ENCODE measurements around the gene PRKCB.
"Not testable (repeated sequence)": the region's sequence is repeated elsewhere in the genome, so short reads cannot be mapped to it uniquely, and the experiment has no call there.

The PRKCB gene

GRCh38 chr16:24102209-24102660 lies 266.5 kb downstream of the PRKCB start:
- peak; percentile 62 for DNase-seq

- not testable (repeated sequence) for DNase-seq
Observed at GRCh38 chr16:24105471-24105870, 269.7 kb downstream of the PRKCB start.

- DNase-seq = not testable (repeated sequence)
Observed at GRCh38 chr16:24108090-24108489, 272.3 kb downstream of the PRKCB start.

GRCh38 chr16:24111724-24112302 lies 276.0 kb downstream of the PRKCB start:
- DNase-seq = no peak

GRCh38 chr16:24113115-24113745 lies 277.4 kb downstream of the PRKCB start:
- no peak for DNase-seq

GRCh38 chr16:24114876-24115275 lies 279.1 kb downstream of the PRKCB start:
- no peak for DNase-seq

- no peak for DNase-seq
Observed at GRCh38 chr16:24116046-24116776, 280.4 kb downstream of the PRKCB start.

- no peak for DNase-seq
Observed at GRCh38 chr16:24116989-24117388, 281.2 kb downstream of the PRKCB start.

- DNase-seq = peak; percentile 4
Observed at GRCh38 chr16:24117680-24118079, 281.9 kb downstream of the PRKCB start.

GRCh38 chr16:24118126-24118821 lies 282.5 kb downstream of the PRKCB start:
- no peak for DNase-seq

- DNase-seq = no peak
Observed at GRCh38 chr16:24119807-24120206, 284.0 kb downstream of the PRKCB start.

GRCh38 chr16:24123275-24123674 lies 287.5 kb downstream of the PRKCB start:
- no peak for DNase-seq

GRCh38 chr16:24124291-24124690 lies 288.5 kb downstream of the PRKCB start:
- DNase-seq = no peak

GRCh38 chr16:24125214-24125613 lies 289.4 kb downstream of the PRKCB start:
- no peak for DNase-seq

- DNase-seq = no peak
Observed at GRCh38 chr16:24129412-24129918, 293.7 kb downstream of the PRKCB start.

GRCh38 chr16:24130494-24131085 lies 294.8 kb downstream of the PRKCB start:
- no peak for DNase-seq

GRCh38 chr16:24131294-24131693 lies 295.5 kb downstream of the PRKCB start:
- DNase-seq = no peak

- no peak for DNase-seq
Observed at GRCh38 chr16:24132048-24132796, 296.4 kb downstream of the PRKCB start.

- DNase-seq = no peak
Observed at GRCh38 chr16:24132797-24133155, 297.0 kb downstream of the PRKCB start.

GRCh38 chr16:24135624-24136565 lies 300.1 kb downstream of the PRKCB start:
- no peak for DNase-seq

GRCh38 chr16:24138024-24138423 lies 302.2 kb downstream of the PRKCB start:
- DNase-seq = no peak

All from NCI-H2029 (cell line).